SK-N-SH (cell line): ENCODE data around the gene NUTM2E. TPM values are rescaled to one million over a fixed set of nuclear protein-coding genes. Genes with fewer than 3 reads are reported as not detected.
"Not testable (repeated sequence)": the region's sequence is repeated elsewhere in the genome, so short reads cannot be mapped to it uniquely, and the experiment has no call there.

Experiments
- CTCF ChIA-PET: fragments of 300-600, 350-600 bp; formaldehyde crosslinking; extraction: SDS; loops from one replicate; lab custom pipeline; 2021; lab: Yijun Ruan, JAX
- POLR2A ChIA-PET: fragments of 350-600 bp; sonication (Branson Sonifier 250); formaldehyde crosslinking; extraction: SDS; loops from one replicate; lab custom pipeline; 2020; ENCODE audit warnings: antibody characterized with exemption, inconsistent platforms; lab: Yijun Ruan, JAX
- DNase-seq: peaks from one replicate; pipeline ENCODE4 v3.0.0; 2012
- H2AFZ ChIP-seq: fragments of 200-600 bp; sonication (generic); 2 replicates; pipeline ENCODE4 v1.8.1; 2016; ENCODE audit warnings: antibody characterized with exemption, mild to moderate bottlenecking, low read depth
- H3F3A ChIP-seq: fragments of 200-600 bp; sonication (generic); replicated peaks from 2 replicates; pipeline ENCODE3; 2016; ENCODE audit warnings: antibody characterized with exemption, mild to moderate bottlenecking; ENCODE audit not compliant: insufficient read depth
- H3K27ac ChIP-seq, 2 experiments: fragments of 200-500 bp in 1 of 2; fragments of 200-600 bp in 1 of 2; sonication (Bioruptor generic) in 1 of 2; sonication (generic), shearing (Covaris generic) in 1 of 2; 2 replicates each; pipeline versions ENCODE4 v1.5.1 to v1.6.1; 2014 to 2016; ENCODE audit warnings: low read depth in 2 of 2, inconsistent platforms in 1 of 2, low read length in 1 of 2, mild to moderate bottlenecking in 1 of 2, mixed read lengths in 1 of 2
- H3K27me3 ChIP-seq: fragments of 200-600 bp; sonication (generic), shearing (Covaris generic); 2 replicates; pipeline ENCODE4 v1.6.1; 2016; ENCODE audit warnings: mixed run types; ENCODE audit not compliant: insufficient read depth
- H3K36me3 ChIP-seq, 2 experiments: fragments of 200-500 bp in 1 of 2; fragments of 200-600 bp in 1 of 2; sonication (Bioruptor generic) in 1 of 2; sonication (generic) in 1 of 2; replicated peaks in 1 of 2; 2 replicates each; pipeline versions ENCODE3 to v1.5.1; 2014 to 2016; ENCODE audit warnings: low read length in 1 of 2, mild to moderate bottlenecking in 1 of 2; ENCODE audit not compliant: insufficient read depth in 2 of 2, control insufficient read depth in 1 of 2
- H3K4me1 ChIP-seq, 2 experiments: fragments of 200-500 bp in 1 of 2; fragments of 200-600 bp in 1 of 2; sonication (Bioruptor generic) in 1 of 2; sonication (generic), shearing (Covaris generic) in 1 of 2; 2 replicates each; pipeline versions ENCODE4 v1.5.1 to v1.6.1; 2014 to 2016; ENCODE audit warnings: low read depth in 1 of 2, low read length in 1 of 2, mixed run types in 1 of 2; ENCODE audit not compliant: insufficient read depth in 2 of 2, control insufficient read depth in 1 of 2
- H3K4me2 ChIP-seq: fragments of 200-600 bp; sonication (generic), shearing (Covaris generic); 2 replicates; pipeline ENCODE4 v1.6.1; 2017; ENCODE audit warnings: mixed run types
- H3K4me3 ChIP-seq, 2 experiments: fragments of 200-500 bp in 1 of 2; fragments of 200-600 bp in 1 of 2; sonication (Bioruptor generic) in 1 of 2; sonication (generic), shearing (Covaris generic) in 1 of 2; 2 replicates each; pipeline versions ENCODE4 v1.5.1 to v1.8.1; 2014 to 2016; ENCODE audit warnings: low read depth in 2 of 2, inconsistent platforms in 1 of 2, low read length in 1 of 2, mild to moderate bottlenecking in 1 of 2, mixed read lengths in 1 of 2, moderate library complexity in 1 of 2
- H3K79me2 ChIP-seq: fragments of 200-600 bp; sonication (generic); 2 replicates; pipeline ENCODE4 v1.8.1; 2017; ENCODE audit warnings: mild to moderate bottlenecking; ENCODE audit not compliant: insufficient read depth
- H3K9ac ChIP-seq: fragments of 200-600 bp; sonication (generic); 2 replicates; pipeline ENCODE4 v1.6.1; 2017; ENCODE audit warnings: mixed run types
- H3K9me2 ChIP-seq: fragments of 200-600 bp; sonication (generic); 2 replicates; pipeline ENCODE4 v1.6.1; 2017; ENCODE audit warnings: mixed run types
- H3K9me3 ChIP-seq: fragments of 200-600 bp; sonication (generic); 2 replicates; pipeline ENCODE4 v1.6.1; 2017; ENCODE audit warnings: mixed run types, mild to moderate bottlenecking, moderate library complexity
- H4K20me1 ChIP-seq: fragments of 200-600 bp; sonication (generic); 2 replicates; pipeline ENCODE4 v1.6.1; 2017; ENCODE audit warnings: mild to moderate bottlenecking, mixed run types; ENCODE audit not compliant: insufficient read depth
- WGBS: methylation state at CpG from one replicate; pipeline ENCODE4 v1.1.6; 2017; ENCODE audit warnings: low lambda C conversion rate; 5-methylcytosine and 5-hydroxymethylcytosine counted together
- polyA plus RNA-seq, 3 experiments: library from polyadenylated mRNA; depleted of rRNA; stranded (reverse); fragments of >200 nt; gene quantifications; 2 replicates each; pipeline ENCODE4 v1.2.3, GENCODE V29; 2012

Gene NUTM2E
- polyA plus RNA-seq, 1 of the 3 experiments (the other 2 are of a cell fraction), result 0.05 TPM

GRCh38 chr10:79787455-79787952 lies 39.0 kb upstream of the NUTM2E start:
- H3F3A ChIP-seq, H2AFZ ChIP-seq, H3K9me2 ChIP-seq, CTCF ChIA-PET, H3K9ac ChIP-seq, H3K27me3 ChIP-seq, H3K4me3 ChIP-seq, H3K36me3 ChIP-seq, H3K79me2 ChIP-seq, H3K4me1 ChIP-seq, H3K9me3 ChIP-seq, H4K20me1 ChIP-seq, H3K27ac ChIP-seq, POLR2A ChIA-PET, DNase-seq, H3K4me2 ChIP-seq: not testable (repeated sequence)

- POLR2A ChIA-PET, result not testable (repeated sequence)
Observed at GRCh38 chr10:79789351-79789750, 37.2 kb upstream of the NUTM2E start.

GRCh38 chr10:79791906-79792517 lies 34.5 kb upstream of the NUTM2E start:
- H4K20me1 ChIP-seq, H3K9me3 ChIP-seq, H3K27me3 ChIP-seq, H2AFZ ChIP-seq, H3K9me2 ChIP-seq, H3K79me2 ChIP-seq, H3K4me2 ChIP-seq, DNase-seq, H3K4me1 ChIP-seq, H3K36me3 ChIP-seq, CTCF ChIA-PET, H3K9ac ChIP-seq, POLR2A ChIA-PET, H3F3A ChIP-seq, H3K27ac ChIP-seq, H3K4me3 ChIP-seq: not testable (repeated sequence)
- 100% methylated on average over 2 of the region's 4 CpGs for WGBS

More at GRCh38 chr10:79789351-79789750, 37.2 kb upstream of the NUTM2E start:
- H3F3A ChIP-seq, H3K27ac ChIP-seq, H3K79me2 ChIP-seq, H4K20me1 ChIP-seq, H3K9ac ChIP-seq, DNase-seq, H3K36me3 ChIP-seq, CTCF ChIA-PET, H3K27me3 ChIP-seq, H3K4me1 ChIP-seq, H3K9me3 ChIP-seq, H3K4me2 ChIP-seq, H2AFZ ChIP-seq, H3K9me2 ChIP-seq, H3K4me3 ChIP-seq: not testable (repeated sequence)
- 88% methylated on average over 2 of the region's 2 CpGs for WGBS

GRCh38 chr10:79799337-79799736 lies 27.2 kb upstream of the NUTM2E start:
- H3K4me1 ChIP-seq, H3K79me2 ChIP-seq, CTCF ChIA-PET, H3K9me3 ChIP-seq, H3K4me3 ChIP-seq, H3K9me2 ChIP-seq, H3F3A ChIP-seq, H4K20me1 ChIP-seq, H3K36me3 ChIP-seq, POLR2A ChIA-PET, H3K27ac ChIP-seq, H3K27me3 ChIP-seq, H2AFZ ChIP-seq, H3K9ac ChIP-seq, DNase-seq, H3K4me2 ChIP-seq: not testable (repeated sequence)
- no CpG with 5 or more reads among the region's 1 CpG for WGBS

- H3K9me3 ChIP-seq, H3K27me3 ChIP-seq, H3K9ac ChIP-seq, H3K4me2 ChIP-seq, H3K36me3 ChIP-seq, H3K9me2 ChIP-seq, POLR2A ChIA-PET, H3K4me1 ChIP-seq, H3F3A ChIP-seq, H2AFZ ChIP-seq, H3K4me3 ChIP-seq, CTCF ChIA-PET, H3K79me2 ChIP-seq, DNase-seq, H3K27ac ChIP-seq, H4K20me1 ChIP-seq: not testable (repeated sequence)
- WGBS, result 23% methylated on average over 2 of the region's 2 CpGs
Observed at GRCh38 chr10:79805857-79806256, 20.7 kb upstream of the NUTM2E start.

GRCh38 chr10:79811895-79812294 lies 14.6 kb upstream of the NUTM2E start:
- H4K20me1 ChIP-seq, H3K9me3 ChIP-seq, H3K79me2 ChIP-seq, DNase-seq, H3F3A ChIP-seq, H3K9ac ChIP-seq, H3K36me3 ChIP-seq, H3K27me3 ChIP-seq, H3K27ac ChIP-seq, H3K4me1 ChIP-seq, H2AFZ ChIP-seq, CTCF ChIA-PET, H3K9me2 ChIP-seq, H3K4me3 ChIP-seq, POLR2A ChIA-PET, H3K4me2 ChIP-seq: not testable (repeated sequence)
